Thymus (tissue), 11 donors: Measurements from ENCODE around the gene FGD4. TPM values are rescaled to one million over a fixed set of nuclear protein-coding genes. Genes with fewer than 3 reads are reported as not detected.

Experiments used
- DNase-seq, 9 donors: peaks; one replicate each; pipeline ENCODE4 v3.0.0-alpha.2; 2013; ENCODE audit warnings: low spot score in 9 of 9, low read depth in 6 of 9, missing footprints in 1 of 9
- H3K27ac ChIP-seq, 2 donors: one replicate each; pipeline ENCODE4 v1.5.1; 2013; ENCODE audit warnings: control low read depth in 1 of 2, low read depth in 1 of 2, low read length in 1 of 2, mild to moderate bottlenecking in 1 of 2, moderate library complexity in 1 of 2
- H3K27me3 ChIP-seq, 2 donors: one replicate each; pipeline ENCODE4 v1.5.1; 2013; ENCODE audit warnings: low read length in 1 of 2; ENCODE audit not compliant: control insufficient read depth in 2 of 2, insufficient read depth in 1 of 2
- H3K36me3 ChIP-seq, 2 donors: one replicate each; pipeline ENCODE4 v1.5.1; 2013; ENCODE audit warnings: low read length in 1 of 2, mild to moderate bottlenecking in 1 of 2, moderate library complexity in 1 of 2; ENCODE audit not compliant: control insufficient read depth in 2 of 2, insufficient read depth in 2 of 2
- H3K4me1 ChIP-seq, 2 donors: one replicate each; pipeline ENCODE4 v1.5.1; 2013; ENCODE audit warnings: low read length in 2 of 2; ENCODE audit not compliant: control insufficient read depth in 2 of 2, insufficient read depth in 2 of 2
- H3K4me3 ChIP-seq, 2 donors: one replicate each; pipeline ENCODE4 v1.5.1; 2013; ENCODE audit warnings: low read length in 2 of 2, control low read depth in 1 of 2, mild to moderate bottlenecking in 1 of 2
- H3K9me3 ChIP-seq, 2 donors: one replicate each; pipeline ENCODE4 v1.5.1; 2013; ENCODE audit warnings: low read length in 1 of 2, mild to moderate bottlenecking in 1 of 2; ENCODE audit not compliant: control insufficient read depth in 2 of 2, insufficient read depth in 1 of 2
- WGBS: extraction: QIAGEN DNeasy Blood & Tissue Kit; methylation state at CpG from one replicate; pipeline ENCODE4 v1.1.7; 2013; 5-methylcytosine and 5-hydroxymethylcytosine counted together
- polyA plus RNA-seq: library from polyadenylated mRNA; stranded (reverse); fragments of 200-250 nt; gene quantifications from one replicate; pipeline ENCODE4 v1.2.3, GENCODE V29; 2013
- total RNA-seq: library from RNA; stranded (reverse); fragments of 120-200 nt; gene quantifications from one replicate; pipeline ENCODE4 v1.2.4, GENCODE V29; 2013
- donor health status: healthy.

The FGD4 gene
- total and polyA plus RNA-seq, 2 donors: 3.3 to 3.6 TPM

GRCh38 chr12:32686340-32686739 lies 287.0 kb downstream of the FGD4 start:
- no peak for DNase-seq
- WGBS: 97% methylated on average over 1 of the region's 1 CpG
- Histone ChIP-seq H3K9me3 (no peaks in the 10 kb centered on the region), H3K27me3 (no peaks in the 10 kb centered on the region), H3K4me3 (no peak overlapping the region), H3K27ac (no peak overlapping the region), H3K36me3 (peaks cover 0 to 3% of the 10 kb centered on the region in 2 donors), H3K4me1 (no peaks in the 10 kb centered on the region)

DNA sequence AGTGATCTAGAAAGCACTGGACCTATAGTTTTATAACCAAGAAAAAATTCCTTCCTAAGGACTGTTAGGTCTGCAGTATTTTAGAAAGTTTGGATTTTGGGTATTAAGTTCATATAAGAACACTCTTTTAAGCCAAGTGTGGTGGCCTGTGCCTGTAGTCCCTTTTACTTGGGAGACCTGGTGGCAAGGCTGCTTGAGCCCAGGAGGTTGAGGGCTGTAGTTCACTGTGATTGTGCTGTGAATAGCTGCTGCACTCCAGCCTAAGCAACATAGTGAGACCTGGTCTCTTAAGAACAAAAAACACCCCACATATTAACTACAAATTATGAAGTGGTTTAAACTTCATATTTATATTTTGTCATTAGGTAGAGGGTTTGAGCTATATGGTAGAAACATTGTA lies 289.4 kb downstream of the FGD4 start:
- peaks cover 0 to 3% of the 10 kb centered on the region in 2 donors for H3K36me3 ChIP-seq
- no peaks in the 10 kb centered on the region for H3K4me1 ChIP-seq
- no peaks in the 10 kb centered on the region for H3K9me3 ChIP-seq
- no peak overlapping the region for H3K4me3 ChIP-seq
- H3K27ac ChIP-seq: no peak overlapping the region
- DNase-seq: no peak
- H3K27me3 ChIP-seq: no peaks in the 10 kb centered on the region

- Histone ChIP-seq H3K4me3 (no peak overlapping the region), H3K27me3 (no peaks in the 10 kb centered on the region), H3K9me3 (no peaks in the 10 kb centered on the region), H3K27ac (no peak overlapping the region), H3K4me1 (no peaks in the 10 kb centered on the region), H3K36me3 (no peaks in the 10 kb centered on the region)
- DNase-seq: no peak
- WGBS: 96% methylated on average over 8 of the region's 8 CpGs
Measured at GRCh38 chr12:32690927-32691326, 291.6 kb downstream of the FGD4 start.

DNA sequence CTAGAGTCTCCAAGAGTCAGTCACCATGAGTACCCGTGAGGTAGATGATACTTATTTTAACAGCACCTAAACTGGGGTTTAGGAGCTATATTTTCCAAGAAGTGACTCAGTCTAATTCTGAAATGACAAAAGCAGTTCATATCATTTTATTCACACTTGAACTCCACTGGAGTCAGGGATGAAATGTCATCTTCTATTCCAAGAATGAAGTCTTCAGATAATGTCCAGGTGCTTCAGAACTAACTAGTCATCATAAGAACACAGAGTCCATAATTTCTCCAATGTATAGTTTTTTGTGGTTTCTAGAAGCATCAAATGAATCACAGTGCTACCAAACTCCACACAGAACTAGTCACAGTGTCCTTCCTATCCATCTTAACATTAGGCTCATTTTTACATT lies 293.0 kb downstream of the FGD4 start:
- Histone ChIP-seq H3K27me3 (no peaks in the 10 kb centered on the region), H3K36me3 (no peaks in the 10 kb centered on the region), H3K4me1 (no peaks in the 10 kb centered on the region), H3K27ac (no peak overlapping the region), H3K9me3 (no peaks in the 10 kb centered on the region), H3K4me3 (no peak overlapping the region)
- WGBS: 97% methylated on average over 1 of the region's 1 CpG
- DNase-seq: no peak

DNA sequence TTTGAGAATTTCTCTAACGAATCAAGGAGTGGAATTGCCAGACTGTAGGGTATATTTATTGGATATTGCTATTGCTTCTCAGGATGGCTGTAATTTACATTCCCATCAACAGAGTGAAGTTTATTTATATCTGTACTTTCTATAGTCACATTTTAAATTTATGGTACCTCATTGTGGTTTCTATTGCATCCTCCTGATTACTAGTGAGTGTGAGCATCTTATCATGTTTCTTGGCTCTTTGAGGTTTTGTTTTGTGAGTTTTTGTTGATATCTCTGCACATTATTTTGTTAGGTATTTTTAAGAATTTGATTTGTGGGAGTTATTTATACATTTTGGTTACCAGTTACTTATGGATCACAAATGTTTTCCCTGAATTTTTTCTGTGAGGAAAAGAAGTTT lies 293.7 kb downstream of the FGD4 start:
- H3K9me3 ChIP-seq: no peaks in the 10 kb centered on the region
- H3K4me1 ChIP-seq: no peaks in the 10 kb centered on the region
- H3K36me3 ChIP-seq: no peaks in the 10 kb centered on the region
- H3K4me3 ChIP-seq: no peak overlapping the region
- H3K27me3 ChIP-seq: no peaks in the 10 kb centered on the region
- DNase-seq: no peak
- no peak overlapping the region for H3K27ac ChIP-seq
- 71% methylated on average over 1 of the region's 1 CpG for WGBS
